BJ (cell line): ENCODE data around the gene EXOC8. TPM values are rescaled to one million over a fixed set of nuclear protein-coding genes. Genes with fewer than 3 reads are reported as not detected.
A peak's percentile ranks its signal among the peaks of the same experiment; 100 is the strongest.

ENCODE experiments used
- CTCF ChIA-PET: fragments of 350-600 bp; formaldehyde crosslinking; extraction: SDS; loops from one replicate; lab custom pipeline; 2021; ENCODE audit warnings: antibody characterized with exemption, inconsistent platforms; lab: Yijun Ruan, JAX
- POLR2A ChIA-PET: fragments of 300-600 bp; sonication (Branson Sonifier 250); formaldehyde crosslinking; extraction: SDS; loops from one replicate; lab custom pipeline; 2021; ENCODE audit warnings: antibody characterized with exemption; lab: Charles Lee
- DNase-seq: peaks from one replicate; pipeline ENCODE4 v3.0.0-alpha.2; 2011; ENCODE audit warnings: low read depth
- H3K27me3 ChIP-seq: 2 replicates; pipeline ENCODE4 v1.6.0; 2011; ENCODE audit warnings: low read length; ENCODE audit not compliant: control insufficient read depth, insufficient read depth
- H3K36me3 ChIP-seq: 2 replicates; pipeline ENCODE4 v1.5.1; 2011; ENCODE audit warnings: low read length; ENCODE audit not compliant: control insufficient read depth, insufficient read depth
- H3K4me3 ChIP-seq: 2 replicates; pipeline ENCODE4 v1.5.1; 2011; ENCODE audit warnings: low read depth, mild to moderate bottlenecking, control low read depth, low read length
- polyA plus RNA-seq: library from polyadenylated mRNA; depleted of rRNA; stranded (reverse); fragments of >200 nt; gene quantifications from 2 replicates; pipeline ENCODE4 v1.2.3, GENCODE V29; 2011
- TF ChIP-seq, protein P1 (sequence below): IDR thresholded peaks from 2 replicates; pipeline ENCODE4 v1.5.1; 2011; ENCODE audit warnings: low read depth, mild to moderate bottlenecking, control low read depth, inconsistent platforms, low read length, moderate library complexity; ENCODE audit not compliant: insufficient read depth

EXOC8 gene
- polyA plus RNA-seq, 1 experiment, result 2.7 TPM

GRCh38 chr1:231318015-231318355, 19.7 kb downstream of the EXOC8 start:
- CTCF ChIA-PET, result interaction anchor here (0.6 to 1.9 kb wide), 2 partner anchors 90 to 272 kb away, joined by 3 to 6 read pairs; no protein-coding TSS in a partner anchor

DNA sequence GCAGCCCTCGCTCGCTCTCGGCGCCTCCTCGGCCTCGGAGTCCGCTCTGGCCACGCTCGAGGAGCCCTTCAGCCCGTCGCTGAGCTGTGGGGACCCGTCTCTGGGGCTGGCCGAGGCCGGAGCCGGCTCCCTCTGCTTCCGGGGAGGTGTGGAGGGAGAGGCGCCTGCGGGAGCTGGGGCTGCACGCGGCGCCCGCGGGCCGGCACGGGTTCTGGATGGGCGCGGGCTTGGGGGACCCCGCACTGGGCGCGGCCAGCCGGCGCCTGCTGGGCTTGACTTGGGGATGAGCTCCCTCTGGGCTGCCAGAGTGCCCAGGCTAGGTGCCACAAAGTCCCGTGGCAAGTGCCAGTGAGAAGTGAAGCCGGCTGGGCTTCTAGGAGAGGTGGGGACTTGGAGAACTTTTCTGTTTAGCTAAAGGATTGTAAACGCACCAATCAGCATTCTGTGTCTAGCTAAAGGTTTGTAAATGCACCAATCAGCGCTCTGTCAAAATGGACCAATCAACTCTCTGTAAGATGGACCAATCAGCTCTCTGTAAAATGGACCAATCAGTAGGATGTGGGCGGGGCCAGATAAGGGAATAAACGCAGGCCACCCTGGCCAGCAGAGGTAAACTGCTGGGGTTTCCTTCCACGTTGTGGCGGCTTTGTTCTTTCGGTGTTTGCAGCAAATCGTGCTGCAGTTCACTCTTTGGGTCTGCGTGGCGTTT, 20.2 kb downstream of the EXOC8 start:
- ChIA-PET POLR2A (no interaction called here), CTCF (interaction anchor here (1.9 to 2.5 kb wide), 2 partner anchors 18 to 272 kb away, joined by 6 to 11 read pairs; no protein-coding TSS in a partner anchor)
- TF ChIP-seq, protein P1, sequence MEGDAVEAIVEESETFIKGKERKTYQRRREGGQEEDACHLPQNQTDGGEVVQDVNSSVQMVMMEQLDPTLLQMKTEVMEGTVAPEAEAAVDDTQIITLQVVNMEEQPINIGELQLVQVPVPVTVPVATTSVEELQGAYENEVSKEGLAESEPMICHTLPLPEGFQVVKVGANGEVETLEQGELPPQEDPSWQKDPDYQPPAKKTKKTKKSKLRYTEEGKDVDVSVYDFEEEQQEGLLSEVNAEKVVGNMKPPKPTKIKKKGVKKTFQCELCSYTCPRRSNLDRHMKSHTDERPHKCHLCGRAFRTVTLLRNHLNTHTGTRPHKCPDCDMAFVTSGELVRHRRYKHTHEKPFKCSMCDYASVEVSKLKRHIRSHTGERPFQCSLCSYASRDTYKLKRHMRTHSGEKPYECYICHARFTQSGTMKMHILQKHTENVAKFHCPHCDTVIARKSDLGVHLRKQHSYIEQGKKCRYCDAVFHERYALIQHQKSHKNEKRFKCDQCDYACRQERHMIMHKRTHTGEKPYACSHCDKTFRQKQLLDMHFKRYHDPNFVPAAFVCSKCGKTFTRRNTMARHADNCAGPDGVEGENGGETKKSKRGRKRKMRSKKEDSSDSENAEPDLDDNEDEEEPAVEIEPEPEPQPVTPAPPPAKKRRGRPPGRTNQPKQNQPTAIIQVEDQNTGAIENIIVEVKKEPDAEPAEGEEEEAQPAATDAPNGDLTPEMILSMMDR, result no peak
- Histone ChIP-seq H3K36me3 (no peaks in the 10 kb centered on the region), H3K4me3 (no peak overlapping the region), H3K27me3 (no peaks in the 10 kb centered on the region; the same call in 1 of the 2 replicates)
- no peak for DNase-seq

More at GRCh38 chr1:231318015-231318355, 19.7 kb downstream of the EXOC8 start:
- no peak for DNase-seq
- no peaks in the 10 kb centered on the region for H3K36me3 ChIP-seq
- no peak overlapping the region for H3K4me3 ChIP-seq
- H3K27me3 ChIP-seq, result no peaks in the 10 kb centered on the region; the same call in 1 of the 2 replicates
- TF ChIP-seq, protein P1, result no peak
- POLR2A ChIA-PET, result no interaction called here

DNA sequence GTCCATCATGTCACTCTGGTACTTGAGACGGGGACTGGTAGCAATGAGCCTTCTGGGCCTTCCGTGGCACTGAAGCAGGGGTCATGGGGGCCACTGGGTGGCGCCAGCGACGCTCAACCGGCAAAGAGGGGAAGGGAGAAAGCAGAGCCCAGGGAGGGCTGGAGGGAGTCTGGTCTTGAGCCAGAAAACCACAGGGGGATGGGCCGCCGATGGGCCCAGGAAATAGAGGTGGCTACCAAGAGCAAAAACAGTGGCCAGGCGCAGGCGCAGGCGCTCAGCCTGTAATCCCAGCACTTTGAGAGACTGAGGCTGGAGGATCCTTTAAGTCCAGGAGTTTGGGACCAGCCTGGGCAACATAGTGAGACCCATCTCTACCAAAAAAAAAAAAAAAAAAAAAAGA, 21.8 kb downstream of the EXOC8 start:
- no peaks in the 10 kb centered on the region; the same call in 1 of the 2 replicates for H3K27me3 ChIP-seq
- no peak overlapping the region for H3K4me3 ChIP-seq
- ChIA-PET CTCF (interaction anchor here (0.6 to 2.5 kb wide), 9 partner anchors 11 to 291 kb away, joined by 3 to 11 read pairs (median 4); partner anchors contain the start of genes EXOC8 and SPRTN), POLR2A (no interaction called here)
- TF ChIP-seq, protein P1, result peak; percentile 67
- DNase-seq, result no peak
- H3K36me3 ChIP-seq, result no peaks in the 10 kb centered on the region

GRCh38 chr1:231313661-231314060, 24.0 kb downstream of the EXOC8 start:
- TF ChIP-seq, protein P1, result no peak
- Histone ChIP-seq H3K27me3 (no peaks in the 10 kb centered on the region; the same call in 1 of the 2 replicates), H3K36me3 (no peaks in the 10 kb centered on the region), H3K4me3 (no peak overlapping the region)
- no peak for DNase-seq
- CTCF ChIA-PET, result no interaction called here
- POLR2A ChIA-PET, result no interaction called here

- no peaks in the 10 kb centered on the region; the same call in 1 of the 2 replicates for H3K27me3 ChIP-seq
- H3K4me3 ChIP-seq, result no peak overlapping the region
- no peak for DNase-seq
- ChIA-PET POLR2A (no interaction called here), CTCF (interaction anchor here (0.8 kb wide), 1 partner anchor 287 kb away, joined by 3 read pairs; no protein-coding TSS in a partner anchor)
- TF ChIP-seq, protein P1, result no peak
- no peaks in the 10 kb centered on the region for H3K36me3 ChIP-seq
These were observed 25.2 kb downstream of the EXOC8 start for GRCh38 chr1:231312432-231312788.
